ENCODE data around the gene TBC1D16. TPM values are rescaled to one million over a fixed set of nuclear protein-coding genes. Genes with fewer than 3 reads are reported as not detected.

The TBC1D16 gene
- total RNA-seq, 3 donors from 2014 or later (not counting 1 experiment from before 2014, with no cell fraction given), result 0.49 to 1.00 (median 0.65) TPM

GRCh38 chr17:79985361-79985942, 50.2 kb downstream of the TBC1D16 start:
- no peak for TF ChIP-seq CTCF (IDR thresholded peaks at IDR 0.05)
- H3K36me3 ChIP-seq (ENCODE audit: control insufficient read depth, insufficient read depth, low read length), result no peaks in the 10 kb centered on the region
- Mint-ChIP-seq H3K4me3 (no peak overlapping the region), H3K9me3 (no peaks in the 10 kb centered on the region), H3K36me3 (no peaks in the 10 kb centered on the region), H3K27ac (no peak overlapping the region), H3K4me1 (no peaks in the 10 kb centered on the region), H3K27me3 (ENCODE audit: low read depth in 2 of 2) (peaks cover 3 to 7% of the 10 kb centered on the region in 2 donors)
- ATAC-seq (no peak), DNase-seq (no peak)
- intact Hi-C loops (cut with micrococcal nuclease), result no loop called here
- WGBS (ENCODE audit: insufficient coverage), result 95% methylated on average over 17 of the region's 17 CpGs
- H3K4me1 ChIP-seq (ENCODE audit: control insufficient read depth, insufficient read depth, low read length), result no peaks in the 10 kb centered on the region
- no peaks in the 10 kb centered on the region for H3K27me3 ChIP-seq (ENCODE audit: control insufficient read depth, insufficient read depth, low read length)
- no peaks in the 10 kb centered on the region for H3K9me3 ChIP-seq (ENCODE audit: control insufficient read depth, insufficient read depth, low read length)
- H3K4me3 ChIP-seq (ENCODE audit: low read length), result no peak overlapping the region
- no peak overlapping the region for H3K27ac ChIP-seq (ENCODE audit: low read length)

GRCh38 chr17:79984877-79985276, 50.8 kb downstream of the TBC1D16 start:
- no peak overlapping the region for H3K27ac ChIP-seq (ENCODE audit: low read length)
- H3K9me3 Mint-ChIP-seq, result no peaks in the 10 kb centered on the region
- H3K36me3 ChIP-seq (ENCODE audit: control insufficient read depth, insufficient read depth, low read length), result no peaks in the 10 kb centered on the region
- WGBS (ENCODE audit: insufficient coverage), result 65% methylated on average over 9 of the region's 10 CpGs
- intact Hi-C loops (cut with micrococcal nuclease), result no loop called here
- DNase-seq, result no peak
- TF ChIP-seq CTCF (IDR thresholded peaks at IDR 0.05), result no peak
- no peak overlapping the region for H3K27ac Mint-ChIP-seq
- no peak overlapping the region for H3K4me3 Mint-ChIP-seq
- no peaks in the 10 kb centered on the region for H3K9me3 ChIP-seq (ENCODE audit: control insufficient read depth, insufficient read depth, low read length)
- ATAC-seq, result no peak
- H3K4me1 ChIP-seq (ENCODE audit: control insufficient read depth, insufficient read depth, low read length), result no peaks in the 10 kb centered on the region
- H3K4me1 Mint-ChIP-seq, result no peaks in the 10 kb centered on the region
- H3K27me3 Mint-ChIP-seq (ENCODE audit: low read depth in 2 of 2), result peaks cover 3 to 7% of the 10 kb centered on the region in 2 donors
- no peak overlapping the region for H3K4me3 ChIP-seq (ENCODE audit: low read length)
- H3K27me3 ChIP-seq (ENCODE audit: control insufficient read depth, insufficient read depth, low read length), result no peaks in the 10 kb centered on the region
- H3K36me3 Mint-ChIP-seq, result no peaks in the 10 kb centered on the region

GRCh38 chr17:79984045-79984840, 51.4 kb downstream of the TBC1D16 start:
- no peaks in the 10 kb centered on the region for H3K4me1 ChIP-seq (ENCODE audit: control insufficient read depth, insufficient read depth, low read length)
- DNase-seq (no peak), ATAC-seq (no peak)
- Mint-ChIP-seq H3K4me1 (no peaks in the 10 kb centered on the region), H3K36me3 (no peaks in the 10 kb centered on the region), H3K27ac (no peak overlapping the region), H3K27me3 (ENCODE audit: low read depth in 2 of 2) (peaks cover 3 to 7% of the 10 kb centered on the region in 2 donors), H3K4me3 (no peak overlapping the region), H3K9me3 (no peaks in the 10 kb centered on the region)
- intact Hi-C loops (cut with micrococcal nuclease), result no loop called here
- H3K9me3 ChIP-seq (ENCODE audit: control insufficient read depth, insufficient read depth, low read length), result no peaks in the 10 kb centered on the region
- no peak overlapping the region for H3K4me3 ChIP-seq (ENCODE audit: low read length)
- H3K27ac ChIP-seq (ENCODE audit: low read length), result no peak overlapping the region
- 96% methylated on average over 2 of the region's 5 CpGs for WGBS (ENCODE audit: insufficient coverage)
- H3K36me3 ChIP-seq (ENCODE audit: control insufficient read depth, insufficient read depth, low read length), result no peaks in the 10 kb centered on the region
- no peaks in the 10 kb centered on the region for H3K27me3 ChIP-seq (ENCODE audit: control insufficient read depth, insufficient read depth, low read length)
- TF ChIP-seq CTCF (IDR thresholded peaks at IDR 0.05), result no peak
